BJ (cell line): ENCODE measurements around the gene CCDC148. TPM values are rescaled to one million over a fixed set of nuclear protein-coding genes. Genes with fewer than 3 reads are reported as not detected.

Experiments
- CTCF ChIA-PET: fragments of 350-600 bp; formaldehyde crosslinking; extraction: SDS; loops from one replicate; lab custom pipeline; 2021; ENCODE audit warnings: antibody characterized with exemption, inconsistent platforms; lab: Yijun Ruan, JAX
- POLR2A ChIA-PET: fragments of 300-600 bp; sonication (Branson Sonifier 250); formaldehyde crosslinking; extraction: SDS; loops from one replicate; lab custom pipeline; 2021; ENCODE audit warnings: antibody characterized with exemption; lab: Charles Lee
- DNase-seq: peaks from one replicate; pipeline ENCODE4 v3.0.0-alpha.2; 2011; ENCODE audit warnings: low read depth
- H3K27me3 ChIP-seq: 2 replicates; pipeline ENCODE4 v1.6.0; 2011; ENCODE audit warnings: low read length; ENCODE audit not compliant: control insufficient read depth, insufficient read depth
- H3K36me3 ChIP-seq: 2 replicates; pipeline ENCODE4 v1.5.1; 2011; ENCODE audit warnings: low read length; ENCODE audit not compliant: control insufficient read depth, insufficient read depth
- H3K4me3 ChIP-seq: 2 replicates; pipeline ENCODE4 v1.5.1; 2011; ENCODE audit warnings: low read depth, mild to moderate bottlenecking, control low read depth, low read length
- CTCF ChIP-seq: IDR thresholded peaks from 2 replicates; pipeline ENCODE4 v1.5.1; 2011; ENCODE audit warnings: low read depth, mild to moderate bottlenecking, control low read depth, inconsistent platforms, low read length, moderate library complexity; ENCODE audit not compliant: insufficient read depth
- polyA plus RNA-seq: library from polyadenylated mRNA; depleted of rRNA; stranded (reverse); fragments of >200 nt; gene quantifications from 2 replicates; pipeline ENCODE4 v1.2.3, GENCODE V29; 2011

The CCDC148 gene
- polyA plus RNA-seq, 1 experiment, result 0.75 TPM

DNA sequence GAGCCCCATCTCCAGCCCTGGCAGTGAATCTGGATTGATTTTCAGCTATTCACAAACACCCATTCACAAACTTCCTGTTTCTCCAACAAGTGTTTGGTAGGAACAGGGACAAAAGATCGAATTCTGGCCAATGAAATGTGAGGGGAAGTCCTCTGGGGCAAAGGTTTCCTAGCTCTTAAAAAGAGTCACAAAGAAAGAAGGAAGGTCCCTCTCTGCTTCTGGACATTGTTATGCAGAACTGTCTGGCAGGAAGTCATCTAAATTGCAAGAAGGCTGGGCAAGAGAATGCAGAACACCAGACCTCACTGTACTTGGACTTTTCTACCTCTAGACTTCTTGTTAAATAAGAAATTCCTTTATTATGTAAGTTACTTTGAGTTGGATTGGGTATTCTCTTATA, 137.3 kb downstream of the CCDC148 start:
- Histone ChIP-seq H3K27me3 (no peaks in the 10 kb centered on the region), H3K4me3 (no peak overlapping the region), H3K36me3 (no peaks in the 10 kb centered on the region)
- ChIA-PET POLR2A (no interaction called here), CTCF (no interaction called here)
- TF ChIP-seq CTCF, result no peak
- DNase-seq, result no peak

DNA sequence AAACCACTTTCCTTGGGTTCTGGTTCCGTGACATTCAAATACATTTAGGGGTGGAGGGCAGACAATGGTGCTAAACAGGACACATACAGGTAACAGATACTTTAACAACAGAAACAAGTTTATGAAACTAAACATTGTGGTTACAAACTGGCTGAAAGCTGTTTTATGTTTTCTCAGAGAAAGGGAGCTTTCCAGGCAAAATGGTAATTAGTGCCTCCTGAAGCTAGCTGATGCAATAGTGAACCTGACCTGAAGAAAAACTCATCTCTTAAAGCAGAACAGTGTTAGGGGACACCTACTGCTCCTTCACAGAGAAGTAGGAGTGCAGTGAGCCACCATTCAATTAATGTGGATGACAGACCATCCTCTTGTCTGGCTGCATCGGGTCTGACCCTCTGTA, 138.9 kb downstream of the CCDC148 start:
- no peak for DNase-seq
- CTCF ChIA-PET, result interaction anchor here (1.4 kb wide), 1 partner anchor 17 kb away, joined by 3 read pairs; no protein-coding TSS in a partner anchor
- no peak for TF ChIP-seq CTCF

GRCh38 chr2:158315803-158316414, 140.6 kb downstream of the CCDC148 start:
- ChIA-PET POLR2A (no interaction called here), CTCF (no interaction called here)
- TF ChIP-seq CTCF, result no peak

More for the DNA sequence above, 138.9 kb downstream of the CCDC148 start:
- POLR2A ChIA-PET, result no interaction called here
- H3K4me3 ChIP-seq, result no peak overlapping the region
- H3K27me3 ChIP-seq, result no peaks in the 10 kb centered on the region
- H3K36me3 ChIP-seq, result no peaks in the 10 kb centered on the region

DNA sequence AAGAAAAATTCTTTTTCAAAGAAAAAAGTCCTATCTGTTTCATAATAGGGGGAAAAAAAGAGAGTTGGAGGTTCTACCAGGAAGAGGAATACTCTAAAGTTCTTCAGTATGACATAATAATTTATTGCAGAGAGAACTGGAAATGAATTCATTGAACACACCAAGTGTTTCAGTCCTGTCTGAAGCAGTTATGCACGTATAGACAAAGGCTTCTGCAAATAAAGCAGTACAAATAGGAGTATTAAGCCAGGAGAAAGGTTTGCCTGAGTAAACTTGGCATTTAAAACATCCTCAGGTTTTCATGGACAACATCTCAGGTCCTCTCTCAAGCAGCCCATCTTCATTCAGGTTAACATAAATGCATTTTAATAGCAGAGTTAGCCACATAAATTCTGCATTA, 141.6 kb downstream of the CCDC148 start:
- Histone ChIP-seq H3K36me3 (no peaks in the 10 kb centered on the region), H3K4me3 (no peak overlapping the region), H3K27me3 (no peaks in the 10 kb centered on the region)
- DNase-seq, result no peak
- CTCF ChIA-PET, result no interaction called here
- POLR2A ChIA-PET, result no interaction called here
- no peak for TF ChIP-seq CTCF

More at GRCh38 chr2:158315803-158316414, 140.6 kb downstream of the CCDC148 start:
- no peak overlapping the region for H3K4me3 ChIP-seq
- no peaks in the 10 kb centered on the region for H3K27me3 ChIP-seq
- H3K36me3 ChIP-seq, result no peaks in the 10 kb centered on the region
- DNase-seq, result no peak

GRCh38 chr2:158313734-158314133, 142.8 kb downstream of the CCDC148 start:
- no peak for DNase-seq
- TF ChIP-seq CTCF, result no peak
- CTCF ChIA-PET, result no interaction called here

More at GRCh38 chr2:158313734-158314133, 142.8 kb downstream of the CCDC148 start:
- Histone ChIP-seq H3K36me3 (no peaks in the 10 kb centered on the region), H3K4me3 (no peak overlapping the region), H3K27me3 (no peaks in the 10 kb centered on the region)
- POLR2A ChIA-PET, result no interaction called here
